ENCODE data around the gene TFF2.

The TFF2 gene

DNA sequence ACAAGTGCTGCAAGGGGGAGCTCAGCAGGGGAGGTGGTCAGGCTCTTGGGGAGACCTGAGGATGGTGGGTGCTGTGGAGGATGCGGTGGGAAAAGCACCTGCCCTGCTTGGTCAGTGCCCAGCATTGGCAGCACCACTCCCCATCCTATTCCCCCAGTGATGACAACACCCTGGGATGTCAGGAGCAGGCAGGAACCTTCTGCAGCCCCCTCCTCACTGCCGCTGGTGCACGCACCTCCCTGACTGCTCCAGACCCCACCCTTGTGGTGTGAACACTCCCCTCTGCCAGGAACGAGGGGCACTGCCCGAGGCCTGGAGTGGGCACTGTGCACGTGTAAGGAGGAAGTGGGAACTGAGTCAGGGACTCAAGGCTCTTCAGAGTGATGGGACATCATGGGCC, 32.5 kb upstream of the TFF2 start:
- no peak for DNase-seq

DNA sequence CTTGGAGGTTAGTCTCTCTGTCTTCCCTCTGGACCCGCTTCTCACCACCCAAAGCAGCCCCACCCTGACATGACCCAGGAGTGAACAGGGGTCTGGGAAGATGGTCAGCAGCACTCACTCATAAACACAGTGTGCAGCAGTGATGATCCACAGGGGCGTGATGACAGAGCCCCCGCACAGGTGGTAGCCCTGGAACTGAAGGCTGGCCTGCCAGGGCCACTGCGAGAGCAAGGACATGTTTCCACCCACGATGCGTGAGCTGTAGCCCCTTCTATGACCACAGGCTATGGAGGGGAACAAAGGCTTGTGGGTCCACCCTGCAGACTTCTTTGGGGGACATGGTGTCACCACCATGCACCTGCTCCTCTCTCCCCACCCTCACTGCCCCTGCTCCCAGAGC, 32.1 kb upstream of the TFF2 start:
- no peak for DNase-seq

DNA sequence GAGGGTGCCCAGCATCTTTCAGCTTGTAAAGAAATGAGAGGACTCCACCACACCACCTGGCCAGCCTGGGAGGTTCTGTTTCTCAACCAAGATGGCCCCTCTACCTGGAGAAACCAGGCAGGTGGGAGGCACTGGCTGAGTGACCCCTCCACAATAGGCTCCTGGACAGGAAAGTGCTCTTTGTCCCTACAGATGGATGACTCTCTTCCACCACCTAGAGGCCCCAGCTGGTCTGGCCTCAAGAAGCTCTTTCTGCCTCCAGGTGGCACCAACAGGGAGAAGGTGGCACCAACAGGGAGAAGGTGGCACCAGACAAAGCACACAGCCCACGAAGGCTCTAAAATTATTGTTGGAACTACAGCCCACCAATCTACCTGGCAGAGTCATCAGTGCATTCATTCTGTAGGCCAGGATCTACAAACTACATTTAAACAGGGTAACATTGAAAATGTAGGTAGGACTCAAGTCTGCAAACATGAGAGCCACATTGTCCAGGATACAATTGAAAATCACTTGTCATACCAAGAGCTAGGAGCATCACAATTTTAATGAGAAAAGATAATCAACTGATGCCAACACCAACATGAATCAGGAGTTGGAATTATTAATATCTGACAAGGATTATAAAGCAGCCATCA, 30.7 kb upstream of the TFF2 start:
- peak; percentile 20 for DNase-seq

GRCh38 chr21:42379426-42380215, 28.8 kb upstream of the TFF2 start:
- no peak for DNase-seq

- no peak for DNase-seq
Observed at GRCh38 chr21:42378418-42378817, 27.6 kb upstream of the TFF2 start.

DNA sequence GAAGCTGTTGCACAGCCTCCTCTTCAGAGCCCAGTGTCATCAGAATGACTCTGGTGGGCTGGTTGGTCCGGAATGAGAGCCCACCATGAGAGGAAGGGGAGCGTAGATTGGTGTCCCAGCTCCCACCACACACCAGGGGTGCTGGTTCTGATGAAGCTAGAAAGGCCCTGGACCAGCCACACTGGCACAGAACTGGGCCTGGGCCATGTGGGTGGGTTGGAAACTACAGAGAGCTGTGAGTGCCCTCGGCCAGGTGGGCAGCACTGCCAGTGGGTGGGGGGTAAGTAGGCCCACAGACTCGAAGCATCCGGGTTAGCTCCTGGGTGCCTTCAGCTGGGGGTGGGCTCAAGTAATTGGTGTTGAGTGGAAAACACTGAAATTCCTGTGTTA, 27.2 kb upstream of the TFF2 start:
- DNase-seq, result no peak

GRCh38 chr21:42377211-42377950, 26.6 kb upstream of the TFF2 start:
- DNase-seq, result no peak

DNA sequence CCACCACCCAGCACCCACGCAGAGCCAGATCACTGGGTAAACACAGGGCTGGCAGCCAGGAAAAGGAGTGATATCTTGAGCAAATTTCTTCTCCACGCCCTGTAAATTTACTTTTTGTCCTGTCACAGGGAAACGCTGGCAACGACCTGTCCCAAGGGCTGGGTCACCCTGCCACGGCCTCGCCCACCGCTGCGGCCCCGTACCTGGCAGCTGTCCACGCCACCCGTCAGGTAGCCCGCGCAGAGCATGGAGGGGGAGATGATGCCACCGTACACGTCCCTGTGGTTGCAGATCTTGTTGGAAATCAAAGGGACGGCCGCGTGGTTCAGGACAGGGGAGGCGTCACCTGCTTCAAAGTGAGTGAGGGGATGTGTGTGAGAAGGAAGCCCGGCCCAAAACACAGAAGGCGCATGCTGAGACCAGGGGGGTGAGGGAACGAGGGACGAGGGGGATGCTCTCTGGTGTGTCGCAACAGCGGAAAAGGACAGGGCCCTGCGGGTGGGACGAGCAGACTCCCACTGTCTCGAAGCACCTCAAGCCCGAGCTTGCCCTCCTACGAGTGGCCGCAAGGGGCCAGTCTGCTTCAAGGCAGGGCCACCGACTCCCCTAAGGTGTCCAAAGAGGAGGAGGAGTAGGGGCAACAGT, 25.7 kb upstream of the TFF2 start:
- DNase-seq, result no peak

- no peak for DNase-seq
Observed at GRCh38 chr21:42375966-42376337, 25.2 kb upstream of the TFF2 start.

DNA sequence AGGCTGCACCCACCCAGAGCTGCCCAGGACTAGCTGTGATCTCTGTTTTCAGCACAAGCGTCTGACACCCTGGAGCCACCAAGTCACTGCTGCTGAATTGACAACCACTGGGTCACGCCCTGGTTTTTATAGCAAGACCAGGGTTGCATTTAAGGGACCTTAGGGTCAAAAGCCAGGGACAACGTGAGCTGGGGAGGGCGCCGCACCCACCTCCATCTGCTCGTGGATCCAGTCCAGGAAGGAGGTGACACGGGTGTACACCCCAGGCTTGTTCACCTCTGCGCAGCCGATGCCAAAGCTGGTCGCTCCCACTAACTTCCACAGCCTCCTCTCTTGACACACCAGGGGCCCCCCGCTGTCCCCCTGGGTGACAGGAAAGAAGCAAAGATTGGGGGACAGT, 24.7 kb upstream of the TFF2 start:
- DNase-seq, result no peak

DNA sequence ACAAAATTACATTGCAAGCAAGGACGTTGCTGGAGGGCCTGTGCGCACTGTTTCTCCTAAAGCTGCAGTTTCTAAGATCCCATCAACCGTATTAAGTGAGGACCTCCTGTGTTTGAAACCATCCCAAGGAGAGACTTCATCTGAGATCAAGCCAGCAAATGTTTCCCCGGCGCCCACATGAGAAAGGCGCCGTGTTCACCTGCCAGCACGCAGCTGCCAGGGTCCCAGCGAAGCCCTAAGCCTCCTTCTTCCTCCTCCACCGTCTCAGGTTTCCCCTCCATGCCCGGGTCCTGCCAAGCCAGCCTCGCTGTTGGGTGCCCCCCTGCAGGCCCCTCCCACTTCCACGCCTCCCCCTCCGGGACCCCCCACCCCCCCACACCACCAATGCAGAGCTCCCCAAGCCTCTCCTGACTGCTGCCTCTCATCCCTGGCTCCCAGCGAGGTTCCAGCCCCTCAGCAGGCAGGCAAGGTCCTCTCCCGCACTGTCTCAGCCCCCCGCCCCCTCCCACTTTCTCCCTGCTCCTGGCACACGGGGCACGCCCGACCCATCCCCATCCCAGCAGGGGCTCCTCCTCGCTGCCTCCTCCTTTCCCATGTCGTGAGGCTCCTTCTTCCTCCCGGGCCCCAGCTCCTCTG, 24.2 kb upstream of the TFF2 start:
- DNase-seq, result no peak

DNA sequence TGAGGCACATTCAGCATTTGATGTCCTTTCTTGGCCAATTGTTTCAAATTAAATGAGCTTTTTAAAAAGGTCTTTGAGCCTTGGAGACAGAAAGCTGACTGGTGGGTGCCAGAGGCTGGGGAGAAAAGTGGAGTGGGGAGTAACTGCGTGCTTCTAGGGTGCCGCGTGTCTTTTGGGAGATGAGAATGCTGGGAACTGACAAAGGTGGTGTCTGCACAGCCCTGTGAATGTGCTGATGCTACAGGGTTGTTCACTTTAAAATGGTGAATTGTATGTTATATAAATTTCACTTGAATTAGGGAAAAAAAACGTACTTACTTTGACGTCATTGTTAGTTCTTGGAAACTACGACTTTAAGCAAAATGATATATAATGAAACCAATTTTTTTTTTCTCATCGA, 23.7 kb upstream of the TFF2 start:
- DNase-seq, result no peak

- no peak for DNase-seq
Observed at GRCh38 chr21:42373908-42374455, 23.2 kb upstream of the TFF2 start.

- peak; percentile 27 for DNase-seq
Observed at GRCh38 chr21:42373196-42373907, 22.6 kb upstream of the TFF2 start.

GRCh38 chr21:42370894-42371654, 20.3 kb upstream of the TFF2 start:
- DNase-seq, result no peak

- no peak for DNase-seq
Observed at GRCh38 chr21:42369821-42370220, 19.0 kb upstream of the TFF2 start.

GRCh38 chr21:42367367-42368165, 16.8 kb upstream of the TFF2 start:
- DNase-seq, result no peak

DNA sequence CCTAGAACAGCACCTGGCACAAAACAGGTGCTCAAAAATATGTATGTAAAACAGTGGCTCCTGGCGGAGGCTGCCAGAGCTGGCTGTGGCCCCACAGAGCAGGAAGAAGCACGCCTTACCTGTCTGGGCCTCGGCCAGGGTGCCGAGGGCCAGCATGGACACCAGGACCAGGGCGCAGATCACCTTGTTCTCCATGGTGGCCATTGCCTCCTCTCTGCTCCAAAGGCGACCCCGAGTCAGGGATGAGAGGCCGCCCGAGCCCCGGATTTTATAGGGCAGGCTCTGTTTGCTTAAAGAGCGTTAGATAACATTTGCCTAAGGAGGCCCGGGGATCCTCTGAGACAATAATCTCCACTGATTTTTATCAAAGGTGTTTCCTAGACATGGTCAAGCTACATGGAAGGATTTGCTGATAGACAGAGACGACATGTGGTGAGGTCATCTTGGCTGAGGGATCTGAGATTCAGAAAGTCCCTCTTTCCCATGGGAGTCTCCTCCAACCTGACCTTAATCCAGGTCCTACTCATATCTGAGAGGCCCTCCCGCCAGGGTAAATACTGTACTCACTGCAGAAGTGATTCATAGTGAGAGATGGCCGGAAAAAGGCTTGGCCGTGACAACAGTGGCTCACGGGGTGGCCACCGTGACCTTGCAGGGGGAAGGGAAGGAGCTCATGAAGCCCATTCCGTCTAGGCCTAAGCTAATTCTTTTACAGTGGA, 15.7 kb upstream of the TFF2 start, which contains the start of gene TFF1:
Gene TFF1, minus strand, starts transcription at position 244 of the 719 bp plus-strand sequence. Its CDS starts 40 bp downstream, at position 204.
- DNase-seq, result no peak

GRCh38 chr21:42365770-42366169, 15.0 kb upstream of the TFF2 start:
- DNase-seq, result no peak

Data from stimulated activated CD4-positive, alpha-beta T cell treated with anti-CD3 and anti-CD28 coated beads, Interleukin-4, amount 100 ng/mL, for 24 hours (primary cell).